NCI-H2029 treated with DMSO at 0.1 percent for 48 hours (cell line): ENCODE data around the gene SERPINA5.
"Not testable (repeated sequence)": the region's sequence is repeated elsewhere in the genome, so short reads cannot be mapped to it uniquely, and the experiment has no call there.

Experiments used
- DNase-seq: peaks from one replicate; lab custom pipeline; 2025; lab: John Stamatoyannopoulos, UW

Gene SERPINA5

GRCh38 chr14:94573475-94574277, 7.5 kb upstream of the SERPINA5 start:
- no peak for DNase-seq

- no peak for DNase-seq
Observed at GRCh38 chr14:94574336-94574735, 6.9 kb upstream of the SERPINA5 start.

GRCh38 chr14:94575730-94576585, 5.3 kb upstream of the SERPINA5 start:
- no peak for DNase-seq

- DNase-seq = not testable (repeated sequence)
Observed at GRCh38 chr14:94577472-94577871, 3.8 kb upstream of the SERPINA5 start.

GRCh38 chr14:94578712-94579111, 2.5 kb upstream of the SERPINA5 start:
- no peak for DNase-seq

GRCh38 chr14:94582199-94582750, 1.0 kb downstream of the SERPINA5 start:
- DNase-seq = no peak

- DNase-seq = no peak
Observed at GRCh38 chr14:94582851-94583250, 1.6 kb downstream of the SERPINA5 start.

GRCh38 chr14:94583557-94583956, 2.3 kb downstream of the SERPINA5 start:
- no peak for DNase-seq

GRCh38 chr14:94584591-94585280, 3.5 kb downstream of the SERPINA5 start:
- DNase-seq = no peak

- no peak for DNase-seq
Observed at GRCh38 chr14:94586635-94587034, 5.4 kb downstream of the SERPINA5 start.

GRCh38 chr14:94588311-94588710, 7.1 kb downstream of the SERPINA5 start:
- DNase-seq = no peak

GRCh38 chr14:94591073-94591472, 9.8 kb downstream of the SERPINA5 start:
- DNase-seq = no peak

GRCh38 chr14:94591871-94592270, 10.6 kb downstream of the SERPINA5 start:
- DNase-seq = no peak

- no peak for DNase-seq
Observed at GRCh38 chr14:94592457-94592856, 11.2 kb downstream of the SERPINA5 start.

- no peak for DNase-seq
Observed at GRCh38 chr14:94593376-94593748, 12.1 kb downstream of the SERPINA5 start.

- DNase-seq = no peak
Observed at GRCh38 chr14:94593749-94594431, 12.7 kb downstream of the SERPINA5 start.

- DNase-seq = no peak
Observed at GRCh38 chr14:94594441-94594840, 13.2 kb downstream of the SERPINA5 start.

- DNase-seq = no peak
Observed at GRCh38 chr14:94595912-94596311, 14.7 kb downstream of the SERPINA5 start.

- no peak for DNase-seq
Observed at GRCh38 chr14:94596361-94596760, 15.1 kb downstream of the SERPINA5 start.

- no peak for DNase-seq
Observed at GRCh38 chr14:94597788-94598187, 16.6 kb downstream of the SERPINA5 start.

GRCh38 chr14:94598506-94598815, 17.2 kb downstream of the SERPINA5 start:
- no peak for DNase-seq
